Skeletal muscle satellite cell (primary cell): Measurements from ENCODE around the gene GABRD.

ENCODE experiments used
- H3K27me3 ChIP-seq: 2 replicates; pipeline ENCODE4 v1.7.0; 2013; ENCODE audit warnings: low read length; ENCODE audit not compliant: control insufficient read depth, insufficient read depth
- H3K36me3 ChIP-seq: 2 replicates; pipeline ENCODE4 v1.7.0; 2013; ENCODE audit warnings: mild to moderate bottlenecking, control low read depth, low read length; ENCODE audit not compliant: insufficient read depth
- H3K4me1 ChIP-seq: 2 replicates; pipeline ENCODE4 v1.7.0; 2013; ENCODE audit warnings: low read length; ENCODE audit not compliant: control insufficient read depth, insufficient read depth
- H3K4me2 ChIP-seq: 2 replicates; pipeline ENCODE4 v1.7.0; 2013; ENCODE audit warnings: mild to moderate bottlenecking, low read length
- H3K4me3 ChIP-seq: 2 replicates; pipeline ENCODE4 v1.7.0; 2013; ENCODE audit warnings: low read length
- H3K9ac ChIP-seq: 2 replicates; pipeline ENCODE4 v1.7.0; 2013; ENCODE audit warnings: mild to moderate bottlenecking, low read depth, low read length, moderate library complexity
- H3K9me3 ChIP-seq: replicated peaks from 2 replicates; pipeline ENCODE4 v1.7.0; 2013; ENCODE audit warnings: mild to moderate bottlenecking, control low read depth, low read length

The GABRD gene

DNA sequence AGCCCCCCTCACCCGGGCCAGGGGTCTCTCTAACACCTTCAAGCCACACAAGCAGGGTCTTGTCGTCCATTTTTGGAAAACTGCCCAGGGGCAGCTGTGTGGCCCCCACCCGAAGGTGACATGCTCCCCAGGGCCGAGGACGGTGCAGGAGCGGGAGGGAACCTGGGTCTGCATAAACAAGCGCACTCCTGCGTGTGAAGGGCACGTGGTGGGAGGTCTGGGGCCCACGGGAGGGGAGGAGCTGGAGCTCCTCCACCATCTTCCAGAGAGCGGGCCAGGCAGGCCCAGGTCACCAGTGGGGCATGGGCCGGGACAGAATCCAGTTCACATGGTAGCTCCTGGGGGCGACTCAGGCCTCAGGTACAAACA lies 32.0 kb upstream of the GABRD start:
- no peak overlapping the region for H3K4me2 ChIP-seq
- H3K36me3 ChIP-seq: no peaks in the 10 kb centered on the region
- H3K27me3 ChIP-seq: peaks cover 30% of the 10 kb centered on the region

DNA sequence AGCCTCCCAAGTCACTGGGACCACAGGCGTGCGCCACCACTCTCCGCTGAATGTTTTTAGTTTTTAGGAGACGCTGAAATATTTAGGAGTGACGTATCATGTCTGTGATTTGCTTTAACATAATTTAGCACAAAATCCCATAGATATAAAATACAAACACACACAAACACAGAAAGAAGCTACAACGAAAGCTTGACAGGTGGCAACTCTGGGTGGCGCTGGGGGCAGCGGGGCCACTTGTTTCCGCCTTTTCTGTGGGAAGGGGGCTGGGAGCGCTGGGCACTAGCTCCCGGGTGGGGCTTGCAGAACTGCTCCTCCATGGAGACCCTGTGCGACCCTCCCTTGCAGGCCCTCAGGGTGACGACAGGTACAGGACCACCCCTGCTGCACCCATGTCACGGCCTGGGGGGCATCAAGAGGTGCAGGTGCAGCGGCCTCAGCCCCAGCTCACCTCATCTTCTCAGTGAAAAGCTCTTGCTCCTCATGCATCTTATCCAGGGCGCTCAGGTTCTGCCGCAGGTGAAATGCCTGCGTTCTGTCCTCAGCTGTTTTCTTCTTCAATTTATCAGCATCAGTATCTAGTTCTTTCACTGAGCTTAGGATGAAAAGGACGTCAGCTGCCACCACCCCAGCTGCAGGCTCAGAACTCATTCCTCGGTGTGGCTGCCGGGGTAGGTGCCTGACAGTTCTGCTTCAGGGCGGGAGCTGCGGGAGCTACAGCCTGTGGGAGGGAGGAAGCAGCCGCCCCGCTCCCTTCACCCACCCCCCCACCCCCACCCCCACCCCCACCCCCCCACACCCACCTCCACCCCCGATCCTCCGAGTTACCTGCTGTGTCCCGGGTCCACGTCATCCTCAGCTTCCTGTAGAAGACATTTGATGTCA lies 30.8 kb upstream of the GABRD start:
- H3K4me2 ChIP-seq: no peak overlapping the region
- H3K36me3 ChIP-seq: no peaks in the 10 kb centered on the region
- peaks cover 30% of the 10 kb centered on the region for H3K27me3 ChIP-seq
- H3K9me3 ChIP-seq: no peaks in the 10 kb centered on the region
- H3K4me3 ChIP-seq: no peak overlapping the region
- H3K9ac ChIP-seq: no peak overlapping the region
- H3K4me1 ChIP-seq: no peaks in the 10 kb centered on the region

More for the DNA sequence above, 32.0 kb upstream of the GABRD start:
- H3K4me3 ChIP-seq: no peak overlapping the region
- H3K9ac ChIP-seq: no peak overlapping the region
- H3K9me3 ChIP-seq: no peaks in the 10 kb centered on the region
- H3K4me1 ChIP-seq: no peaks in the 10 kb centered on the region

DNA sequence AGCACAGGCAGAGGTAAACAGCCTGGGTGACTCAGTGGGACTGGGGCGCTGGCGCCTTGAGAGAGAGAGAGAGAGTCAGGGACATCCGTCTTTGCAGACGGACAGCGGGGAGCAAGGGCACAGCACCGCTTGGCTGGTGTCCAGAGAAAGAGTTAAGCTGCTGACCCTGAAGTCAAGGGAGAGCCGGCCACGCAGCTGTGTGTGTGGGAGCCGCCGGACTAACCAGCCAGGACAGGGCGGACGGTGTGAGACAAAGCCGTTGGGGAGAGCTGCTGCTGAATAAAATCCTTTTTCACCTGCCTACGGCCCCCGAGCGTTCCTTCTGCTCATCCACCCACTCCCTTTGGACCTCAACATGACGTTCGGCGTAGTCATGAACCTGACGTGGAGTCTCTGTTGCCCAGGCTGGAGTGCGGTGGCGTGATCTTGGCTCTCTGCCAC lies 30.0 kb upstream of the GABRD start:
- H3K4me2 ChIP-seq: no peak overlapping the region
- no peak overlapping the region for H3K4me3 ChIP-seq
- H3K36me3 ChIP-seq: no peaks in the 10 kb centered on the region
- no peak overlapping the region for H3K9ac ChIP-seq
- H3K4me1 ChIP-seq: no peaks in the 10 kb centered on the region
- no peaks in the 10 kb centered on the region for H3K9me3 ChIP-seq
- peaks cover 32% of the 10 kb centered on the region for H3K27me3 ChIP-seq

DNA sequence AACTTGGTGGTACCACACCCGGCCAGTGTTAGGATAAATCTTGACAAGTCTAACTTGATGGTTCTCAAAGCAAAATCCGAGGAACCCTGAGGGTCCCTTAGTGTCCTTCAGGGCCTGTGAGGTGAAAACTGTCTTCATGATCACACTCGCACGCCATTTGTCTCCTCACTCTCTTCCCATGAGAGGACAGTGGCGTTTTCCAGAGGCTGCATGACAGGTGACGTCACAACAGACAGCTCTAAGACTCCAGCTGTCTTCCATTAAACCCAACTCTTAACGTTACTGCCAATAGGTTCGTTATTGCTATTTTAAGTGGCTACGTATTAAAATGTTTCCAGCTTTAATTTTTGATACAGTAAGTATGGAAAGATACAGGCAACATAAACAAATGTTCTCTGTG lies 29.4 kb upstream of the GABRD start:
- Histone ChIP-seq H3K4me1 (no peaks in the 10 kb centered on the region), H3K36me3 (no peaks in the 10 kb centered on the region), H3K9me3 (no peaks in the 10 kb centered on the region), H3K4me2 (no peak overlapping the region), H3K4me3 (no peak overlapping the region), H3K27me3 (peaks cover 38% of the 10 kb centered on the region), H3K9ac (no peak overlapping the region)

DNA sequence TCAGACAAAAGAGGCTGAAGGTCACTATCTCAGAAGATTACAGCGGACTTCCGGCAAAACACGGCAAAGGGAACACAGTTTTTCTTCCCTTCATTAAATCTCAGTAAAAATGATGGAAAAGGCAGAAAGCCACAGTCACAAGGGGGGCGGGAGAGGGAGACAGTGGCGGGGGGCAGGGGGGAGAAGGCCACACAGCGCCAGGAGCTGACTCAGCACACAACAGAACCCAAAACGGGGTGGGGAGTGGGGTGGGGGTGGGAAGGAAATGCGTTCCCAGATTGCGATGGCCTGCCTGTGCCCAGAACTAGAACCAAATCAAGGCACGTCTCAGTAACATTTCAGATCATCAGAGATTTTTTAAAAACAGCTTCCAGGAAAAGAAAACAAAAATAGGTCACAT lies 28.9 kb upstream of the GABRD start:
- no peak overlapping the region for H3K4me3 ChIP-seq
- H3K9me3 ChIP-seq: no peaks in the 10 kb centered on the region
- H3K9ac ChIP-seq: no peak overlapping the region
- H3K4me2 ChIP-seq: no peak overlapping the region
- H3K4me1 ChIP-seq: no peaks in the 10 kb centered on the region
- H3K36me3 ChIP-seq: no peaks in the 10 kb centered on the region
- peaks cover 41% of the 10 kb centered on the region for H3K27me3 ChIP-seq

DNA sequence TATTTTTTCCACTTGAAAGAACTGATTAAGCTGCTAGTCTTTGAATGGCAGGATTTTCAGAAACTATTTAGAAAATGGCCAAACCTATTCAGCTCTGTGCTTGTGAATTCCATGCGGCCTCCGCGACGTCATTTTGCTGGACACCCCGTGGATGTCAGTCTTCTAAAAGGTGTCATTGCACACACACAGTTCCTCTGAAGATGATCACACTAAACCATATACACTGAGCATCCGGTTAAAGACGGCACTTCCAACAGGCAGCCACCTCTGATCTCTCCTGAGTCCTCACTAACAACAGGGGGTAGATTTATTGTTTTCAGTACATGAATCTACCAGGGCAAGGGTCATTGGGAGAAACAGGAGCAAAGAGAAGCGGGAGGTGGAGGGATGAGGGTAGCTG lies 24.6 kb upstream of the GABRD start:
- H3K4me3 ChIP-seq: no peak overlapping the region
- H3K27me3 ChIP-seq: peaks cover 40% of the 10 kb centered on the region
- no peaks in the 10 kb centered on the region for H3K36me3 ChIP-seq
- H3K4me2 ChIP-seq: no peak overlapping the region
- H3K9ac ChIP-seq: no peak overlapping the region
- H3K9me3 ChIP-seq: no peaks in the 10 kb centered on the region
- H3K4me1 ChIP-seq: no peaks in the 10 kb centered on the region

DNA sequence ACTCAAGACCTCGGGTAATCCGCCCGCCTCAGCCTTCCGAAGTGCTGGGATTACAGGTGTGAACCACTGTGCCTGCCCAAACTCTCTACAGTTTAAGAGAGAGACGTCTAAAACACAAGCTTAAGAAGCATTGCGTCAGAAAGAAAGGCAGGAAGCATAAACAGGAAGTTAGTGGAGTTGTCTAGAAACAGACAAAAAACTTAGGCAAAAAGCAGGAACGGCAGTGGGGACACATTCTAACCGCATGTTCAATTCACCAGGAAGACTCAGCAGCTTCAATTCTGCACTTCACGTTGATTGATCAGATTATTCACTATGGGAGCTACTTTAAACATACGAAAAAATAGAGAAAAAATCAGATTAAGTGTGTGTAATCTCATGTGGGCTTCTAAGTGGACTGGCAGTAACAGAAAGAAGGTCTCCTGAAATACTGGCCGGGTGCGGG lies 22.9 kb upstream of the GABRD start:
- H3K9ac ChIP-seq: no peak overlapping the region
- no peaks in the 10 kb centered on the region for H3K4me1 ChIP-seq
- peaks cover 38% of the 10 kb centered on the region for H3K27me3 ChIP-seq
- no peak overlapping the region for H3K4me3 ChIP-seq
- H3K9me3 ChIP-seq: no peaks in the 10 kb centered on the region
- no peaks in the 10 kb centered on the region for H3K36me3 ChIP-seq
- no peak overlapping the region for H3K4me2 ChIP-seq

DNA sequence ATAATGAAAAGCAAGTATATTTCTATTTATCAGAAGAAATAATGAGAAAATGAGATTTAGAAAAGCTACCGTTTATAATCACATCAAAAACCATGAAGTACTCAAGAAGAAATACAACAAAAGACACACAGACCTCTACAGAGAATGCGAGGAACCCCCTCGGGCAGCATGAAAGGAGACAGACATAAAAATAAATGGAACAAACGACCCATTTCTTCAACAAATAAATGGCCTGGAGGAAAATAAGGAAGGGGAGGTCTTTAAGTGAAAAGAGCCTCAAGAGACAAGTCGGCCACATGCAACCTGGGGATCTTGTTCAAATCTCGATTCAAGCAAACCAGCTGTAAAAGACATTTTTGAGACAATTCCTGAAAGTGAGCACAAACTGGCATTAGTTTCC lies 21.6 kb upstream of the GABRD start:
- no peaks in the 10 kb centered on the region for H3K36me3 ChIP-seq
- H3K27me3 ChIP-seq: peaks cover 43% of the 10 kb centered on the region

DNA sequence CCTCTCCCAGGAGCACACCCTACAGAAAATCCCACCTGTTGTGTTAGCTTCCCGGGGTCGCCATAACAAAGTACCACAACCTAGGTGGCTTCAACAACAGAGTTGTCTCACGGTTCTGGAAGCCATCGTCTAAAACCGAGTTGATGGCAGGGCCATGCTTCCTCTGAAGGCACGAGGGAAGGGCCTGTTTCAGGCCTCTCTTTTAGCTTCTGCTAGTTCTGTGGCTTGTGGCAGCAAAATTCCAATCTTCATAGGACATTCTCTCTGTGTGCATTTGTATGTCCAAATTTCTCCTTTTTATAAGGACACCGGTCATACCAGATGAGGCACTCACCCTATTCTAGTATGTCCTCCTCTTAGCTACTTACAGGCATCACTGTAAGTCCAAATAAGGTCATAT lies 18.7 kb upstream of the GABRD start:
- Histone ChIP-seq H3K36me3 (no peaks in the 10 kb centered on the region), H3K4me1 (no peaks in the 10 kb centered on the region), H3K4me3 (no peak overlapping the region), H3K9me3 (no peaks in the 10 kb centered on the region), H3K4me2 (no peak overlapping the region), H3K9ac (no peak overlapping the region), H3K27me3 (peaks cover 59% of the 10 kb centered on the region)

More for the DNA sequence above, 21.6 kb upstream of the GABRD start:
- Histone ChIP-seq H3K9ac (no peak overlapping the region), H3K9me3 (no peaks in the 10 kb centered on the region), H3K4me1 (no peaks in the 10 kb centered on the region), H3K4me3 (no peak overlapping the region), H3K4me2 (no peak overlapping the region)

DNA sequence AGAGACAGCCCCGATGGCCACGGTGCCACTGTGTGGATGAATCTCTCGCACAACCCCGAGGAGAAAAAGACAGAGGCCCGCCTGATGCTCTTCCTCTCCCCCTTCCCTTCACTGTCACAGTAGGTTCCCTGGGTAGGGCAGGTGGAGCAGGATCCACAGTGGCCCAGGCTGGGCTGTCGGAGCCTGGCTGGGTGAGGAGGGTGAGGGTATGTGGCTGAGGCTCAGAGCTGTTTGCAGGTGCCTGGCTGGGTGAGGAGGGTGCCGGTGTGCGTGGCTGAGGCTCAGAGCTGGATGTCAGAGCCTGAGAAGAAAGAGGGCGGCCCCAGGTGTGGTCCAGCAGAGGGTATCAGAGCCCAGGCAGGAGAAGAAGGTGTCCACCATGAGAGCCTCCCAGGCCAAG lies 18.3 kb upstream of the GABRD start:
- Histone ChIP-seq H3K27me3 (peaks cover 60% of the 10 kb centered on the region), H3K4me3 (no peak overlapping the region), H3K4me2 (no peak overlapping the region), H3K9ac (no peak overlapping the region), H3K36me3 (no peaks in the 10 kb centered on the region), H3K4me1 (no peaks in the 10 kb centered on the region), H3K9me3 (no peaks in the 10 kb centered on the region)

DNA sequence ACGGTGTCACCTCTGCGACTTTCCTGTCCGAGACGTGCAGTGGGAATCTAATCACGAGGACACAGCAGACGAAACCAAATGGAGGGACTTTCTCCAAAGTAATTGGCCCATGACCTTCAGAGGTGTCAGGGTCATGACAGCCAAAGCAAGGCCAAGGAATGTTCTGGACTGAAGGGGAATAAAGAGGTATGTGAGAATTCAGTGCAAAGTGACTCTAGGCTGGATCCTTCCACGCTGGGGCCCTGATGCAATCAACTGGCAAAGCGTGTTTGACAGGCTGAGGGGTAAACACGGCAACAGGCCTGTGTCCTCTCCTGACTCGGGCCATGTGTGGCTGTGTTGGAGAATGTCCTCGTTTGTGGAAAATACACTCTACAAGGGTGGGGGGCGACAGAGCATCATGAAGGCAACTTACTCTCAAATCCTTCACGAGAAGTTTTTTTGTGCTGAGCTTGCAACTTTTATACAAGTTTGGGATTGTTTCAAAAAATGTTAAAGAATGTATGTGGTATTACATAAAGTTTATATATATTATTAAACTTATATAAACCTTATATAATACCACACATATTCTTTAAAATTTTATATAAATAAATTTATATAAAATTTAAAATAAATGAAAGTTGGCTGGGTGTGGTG lies 17.3 kb upstream of the GABRD start:
- Histone ChIP-seq H3K4me3 (no peak overlapping the region), H3K9ac (no peak overlapping the region), H3K4me1 (no peaks in the 10 kb centered on the region), H3K4me2 (no peak overlapping the region), H3K9me3 (no peaks in the 10 kb centered on the region), H3K27me3 (peaks cover 57% of the 10 kb centered on the region), H3K36me3 (no peaks in the 10 kb centered on the region)
